Measurements from ENCODE around the gene USP44. TPM values are rescaled to one million over a fixed set of nuclear protein-coding genes. Genes with fewer than 3 reads are reported as not detected.

USP44 gene
- polyA plus RNA-seq, 1 of the 3 experiments (the other 2 are of a cell fraction), result 0.07 TPM

DNA sequence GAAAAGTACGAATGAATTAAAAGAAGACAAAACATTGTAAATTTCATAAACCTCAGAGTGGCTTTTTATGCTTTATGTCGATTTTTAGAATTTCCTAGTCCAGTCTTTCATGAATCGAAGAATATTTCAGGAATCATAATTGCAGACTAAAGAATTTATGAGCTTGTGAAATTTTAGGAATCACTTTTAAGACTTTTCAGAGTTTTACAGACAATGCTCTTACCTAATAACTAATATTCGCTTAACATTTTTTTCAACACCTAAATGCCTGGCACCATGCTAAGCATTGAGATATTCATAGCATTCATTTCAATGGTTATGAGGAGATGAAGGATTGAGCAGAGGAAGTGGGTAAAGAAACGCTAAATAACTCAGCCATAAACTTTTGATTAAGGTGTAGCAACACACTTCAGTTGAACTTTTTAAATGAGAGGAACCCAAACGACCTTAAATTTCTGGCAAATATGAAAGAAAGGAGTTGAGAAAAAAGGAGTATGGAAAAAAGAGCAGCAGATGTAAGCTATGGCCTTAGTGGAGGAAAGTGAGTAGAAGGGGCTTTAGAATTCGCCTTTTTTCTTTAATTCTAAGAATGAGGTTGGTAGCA is 739 bp upstream of the USP44 start:
- 58% methylated on average over 7 of the region's 7 CpGs for WGBS (ENCODE audit: low lambda C conversion rate)
- no peak overlapping the region for H3K4me3 ChIP-seq (ENCODE audit: low read depth in 2 of 2, low read length in 1 of 2)
- ChIA-PET POLR2A (no interaction called here), CTCF (interaction anchor here (2.8 kb wide), 1 partner anchor 23 kb away, joined by 10 read pairs; no protein-coding TSS in a partner anchor)
- DNase-seq, result no peak
- 0 out of 2 replicates have a peak, but pooled peaks cover 5% of the 10 kb centered on the region for H3K27me3 ChIP-seq (ENCODE audit: insufficient read depth)
- H3K9me2 ChIP-seq, result no peaks in the 10 kb centered on the region
- no peaks in the 10 kb centered on the region for H3K9me3 ChIP-seq
- H3K79me2 ChIP-seq (ENCODE audit: insufficient read depth), result no peaks in the 10 kb centered on the region
- H3K36me3 ChIP-seq (replicated peaks in 1 of 2; ENCODE audit: control insufficient read depth in 1 of 2, insufficient read depth in 2 of 2, low read length in 1 of 2), result no peaks in the 10 kb centered on the region
- H2AFZ ChIP-seq (ENCODE audit: low read depth), result no peak overlapping the region
- peaks cover 2% of the 10 kb centered on the region for H3F3A ChIP-seq (replicated peaks; ENCODE audit: insufficient read depth)
- no peaks in the 10 kb centered on the region for H4K20me1 ChIP-seq (ENCODE audit: insufficient read depth)
- H3K4me1 ChIP-seq (ENCODE audit: control insufficient read depth in 1 of 2, insufficient read depth in 2 of 2, low read depth in 1 of 2, low read length in 1 of 2), result no peaks in the 10 kb centered on the region; a peak in 1 of 4 replicates
- no peak overlapping the region for H3K9ac ChIP-seq
- no peak for TF ChIP-seq ELF1 (IDR thresholded peaks at IDR 0.05)
- TF ChIP-seq SMC3 (IDR thresholded peaks at IDR 0.05; ENCODE audit: low read depth, low read length), result no peak
- no peak for TF ChIP-seq POLR2AphosphoS5 (IDR thresholded peaks at IDR 0.05; ENCODE audit: low read depth, low read length)
- no peak for TF ChIP-seq JUND (IDR thresholded peaks at IDR 0.05)
- TF ChIP-seq, protein P1, sequence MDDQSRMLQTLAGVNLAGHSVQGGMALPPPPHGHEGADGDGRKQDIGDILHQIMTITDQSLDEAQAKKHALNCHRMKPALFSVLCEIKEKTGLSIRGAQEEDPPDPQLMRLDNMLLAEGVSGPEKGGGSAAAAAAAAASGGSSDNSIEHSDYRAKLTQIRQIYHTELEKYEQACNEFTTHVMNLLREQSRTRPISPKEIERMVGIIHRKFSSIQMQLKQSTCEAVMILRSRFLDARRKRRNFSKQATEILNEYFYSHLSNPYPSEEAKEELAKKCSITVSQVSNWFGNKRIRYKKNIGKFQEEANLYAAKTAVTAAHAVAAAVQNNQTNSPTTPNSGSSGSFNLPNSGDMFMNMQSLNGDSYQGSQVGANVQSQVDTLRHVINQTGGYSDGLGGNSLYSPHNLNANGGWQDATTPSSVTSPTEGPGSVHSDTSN (IDR thresholded peaks at IDR 0.05), result no peak
- TF ChIP-seq MXI1 (IDR thresholded peaks at IDR 0.05; ENCODE audit: low read depth, low read length), result no peak
- TF ChIP-seq, protein P2, sequence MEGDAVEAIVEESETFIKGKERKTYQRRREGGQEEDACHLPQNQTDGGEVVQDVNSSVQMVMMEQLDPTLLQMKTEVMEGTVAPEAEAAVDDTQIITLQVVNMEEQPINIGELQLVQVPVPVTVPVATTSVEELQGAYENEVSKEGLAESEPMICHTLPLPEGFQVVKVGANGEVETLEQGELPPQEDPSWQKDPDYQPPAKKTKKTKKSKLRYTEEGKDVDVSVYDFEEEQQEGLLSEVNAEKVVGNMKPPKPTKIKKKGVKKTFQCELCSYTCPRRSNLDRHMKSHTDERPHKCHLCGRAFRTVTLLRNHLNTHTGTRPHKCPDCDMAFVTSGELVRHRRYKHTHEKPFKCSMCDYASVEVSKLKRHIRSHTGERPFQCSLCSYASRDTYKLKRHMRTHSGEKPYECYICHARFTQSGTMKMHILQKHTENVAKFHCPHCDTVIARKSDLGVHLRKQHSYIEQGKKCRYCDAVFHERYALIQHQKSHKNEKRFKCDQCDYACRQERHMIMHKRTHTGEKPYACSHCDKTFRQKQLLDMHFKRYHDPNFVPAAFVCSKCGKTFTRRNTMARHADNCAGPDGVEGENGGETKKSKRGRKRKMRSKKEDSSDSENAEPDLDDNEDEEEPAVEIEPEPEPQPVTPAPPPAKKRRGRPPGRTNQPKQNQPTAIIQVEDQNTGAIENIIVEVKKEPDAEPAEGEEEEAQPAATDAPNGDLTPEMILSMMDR (IDR thresholded peaks at IDR 0.05), result no peak
- no peak for TF ChIP-seq RAD21 (IDR thresholded peaks at IDR 0.05; ENCODE audit: low read length)
- no peak for TF ChIP-seq TEAD4 (IDR thresholded peaks at IDR 0.05; ENCODE audit: borderline replicate concordance, insufficient read depth)
- TF ChIP-seq CHD2 (IDR thresholded peaks at IDR 0.05; ENCODE audit: low read length, partially characterized antibody), result no peak
- TF ChIP-seq, protein P3, sequence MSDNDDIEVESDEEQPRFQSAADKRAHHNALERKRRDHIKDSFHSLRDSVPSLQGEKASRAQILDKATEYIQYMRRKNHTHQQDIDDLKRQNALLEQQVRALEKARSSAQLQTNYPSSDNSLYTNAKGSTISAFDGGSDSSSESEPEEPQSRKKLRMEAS (IDR thresholded peaks at IDR 0.05; ENCODE audit: low read depth), result no peak
- no peak for TF ChIP-seq EZH2phosphoT487 (IDR thresholded peaks at IDR 0.05; ENCODE audit: borderline replicate concordance, low read depth)
- TF ChIP-seq, protein P4, sequence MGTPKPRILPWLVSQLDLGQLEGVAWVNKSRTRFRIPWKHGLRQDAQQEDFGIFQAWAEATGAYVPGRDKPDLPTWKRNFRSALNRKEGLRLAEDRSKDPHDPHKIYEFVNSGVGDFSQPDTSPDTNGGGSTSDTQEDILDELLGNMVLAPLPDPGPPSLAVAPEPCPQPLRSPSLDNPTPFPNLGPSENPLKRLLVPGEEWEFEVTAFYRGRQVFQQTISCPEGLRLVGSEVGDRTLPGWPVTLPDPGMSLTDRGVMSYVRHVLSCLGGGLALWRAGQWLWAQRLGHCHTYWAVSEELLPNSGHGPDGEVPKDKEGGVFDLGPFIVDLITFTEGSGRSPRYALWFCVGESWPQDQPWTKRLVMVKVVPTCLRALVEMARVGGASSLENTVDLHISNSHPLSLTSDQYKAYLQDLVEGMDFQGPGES (IDR thresholded peaks at IDR 0.05; ENCODE audit: low read depth, low read length), result no peak
- TF ChIP-seq NRF1 (IDR thresholded peaks at IDR 0.05; ENCODE audit: low read depth, low read length), result no peak
- no peak for TF ChIP-seq GABPA (IDR thresholded peaks at IDR 0.05; ENCODE audit: low read depth)
- TF ChIP-seq GATA2 (CRISPR knock-in tag; IDR thresholded peaks at IDR 0.05), result no peak
- TF ChIP-seq, protein P5, sequence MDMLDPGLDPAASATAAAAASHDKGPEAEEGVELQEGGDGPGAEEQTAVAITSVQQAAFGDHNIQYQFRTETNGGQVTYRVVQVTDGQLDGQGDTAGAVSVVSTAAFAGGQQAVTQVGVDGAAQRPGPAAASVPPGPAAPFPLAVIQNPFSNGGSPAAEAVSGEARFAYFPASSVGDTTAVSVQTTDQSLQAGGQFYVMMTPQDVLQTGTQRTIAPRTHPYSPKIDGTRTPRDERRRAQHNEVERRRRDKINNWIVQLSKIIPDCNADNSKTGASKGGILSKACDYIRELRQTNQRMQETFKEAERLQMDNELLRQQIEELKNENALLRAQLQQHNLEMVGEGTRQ (IDR thresholded peaks at IDR 0.05; ENCODE audit: borderline replicate concordance, low read depth, low read length), result no peak
- no peak overlapping the region for H3K4me2 ChIP-seq
- H3K27ac ChIP-seq (ENCODE audit: low read depth in 2 of 2, low read length in 1 of 2), result no peak overlapping the region
